GM21786 (cell line): Measurements from ENCODE around the gene NPNT.

ENCODE experiments used
- ATAC-seq: cut with Tn5 transposase; IDR thresholded peaks from one replicate; pipeline ENCODE4 v1.9.1; 2021; ENCODE audit not compliant: unreplicated experiment

Gene NPNT

GRCh38 chr4:106019771-106020170 is 124.5 kb downstream of the NPNT start:
- ATAC-seq, result no peak
